Liver (tissue), 9 donors: Measurements from ENCODE around the gene CREB5. TPM values are rescaled to one million over a fixed set of nuclear protein-coding genes. Genes with fewer than 3 reads are reported as not detected.

Experiments
- DNase-seq: peaks from one replicate; pipeline ENCODE4 v3.0.0-alpha.2; 2017; ENCODE audit warnings: low spot score
- H3K27ac ChIP-seq, 2 donors: one replicate each; pipeline ENCODE4 v1.7.0; 2013; ENCODE audit warnings: inconsistent platforms in 2 of 2, low read length in 2 of 2, control low read depth in 1 of 2, low read depth in 1 of 2, mild to moderate bottlenecking in 1 of 2
- H3K27me3 ChIP-seq, 4 donors: one replicate each; pipeline versions ENCODE4 v1.6.1 to v1.7.0; 2013; ENCODE audit warnings: low read length in 3 of 4, inconsistent platforms in 1 of 4, mild to moderate bottlenecking in 1 of 4, moderate library complexity in 1 of 4; ENCODE audit not compliant: control insufficient read depth in 4 of 4, insufficient read depth in 4 of 4
- H3K36me3 ChIP-seq, 4 donors: one replicate each; pipeline versions ENCODE4 v1.6.1 to v1.7.0; 2013; ENCODE audit warnings: low read length in 3 of 4, mild to moderate bottlenecking in 3 of 4, low read depth in 1 of 4, moderate library complexity in 1 of 4; ENCODE audit not compliant: control insufficient read depth in 4 of 4, insufficient read depth in 3 of 4
- H3K4me1 ChIP-seq, 4 donors: one replicate each; pipeline versions ENCODE4 v1.6.1 to v1.7.0; 2013; ENCODE audit warnings: low read length in 3 of 4, mild to moderate bottlenecking in 3 of 4, moderate library complexity in 1 of 4; ENCODE audit not compliant: control insufficient read depth in 4 of 4, insufficient read depth in 4 of 4
- H3K4me3 ChIP-seq, 3 donors: one replicate each; pipeline versions ENCODE4 v1.6.1 to v1.7.0; 2013; ENCODE audit warnings: low read length in 3 of 3, control low read depth in 1 of 3, low read depth in 1 of 3, mild to moderate bottlenecking in 1 of 3
- H3K9ac ChIP-seq, 2 donors: one replicate each; pipeline ENCODE4 v1.7.0; 2013; ENCODE audit warnings: low read length in 2 of 2, mild to moderate bottlenecking in 2 of 2, moderate library complexity in 2 of 2, control low read depth in 1 of 2, low read depth in 1 of 2
- H3K9me3 ChIP-seq, 4 donors: one replicate each; pipeline versions ENCODE4 v1.6.1 to v1.7.0; 2013; ENCODE audit warnings: low read length in 3 of 4; ENCODE audit not compliant: control insufficient read depth in 4 of 4
- ATF3 ChIP-seq: IDR thresholded peaks from 2 replicates; pipeline ENCODE4 v1.6.1; 2016; ENCODE audit warnings: antibody characterized with exemption
- CTCF ChIP-seq: fragments of 150-350 bp; IDR thresholded peaks from 2 replicates; pipeline ENCODE4 v1.5.1; 2017; ENCODE audit warnings: improper control_type of control experiment, low read depth, low read length; ENCODE audit not compliant: missing input control
- EGR1 ChIP-seq, 2 donors: IDR thresholded peaks; 2 replicates each; pipeline ENCODE4 v1.6.1; 2016 to 2018; ENCODE audit warnings: antibody characterized with exemption in 2 of 2, low read depth in 2 of 2
- FOXA1 ChIP-seq: IDR thresholded peaks from 2 replicates; pipeline ENCODE4 v1.6.1; 2016; ENCODE audit warnings: antibody characterized with exemption
- FOXA2 ChIP-seq: IDR thresholded peaks from 2 replicates; pipeline ENCODE4 v1.6.1; 2016; ENCODE audit warnings: antibody characterized with exemption
- GABPA ChIP-seq, 2 donors: IDR thresholded peaks in 1 of 2; conservative IDR thresholded peaks in 1 of 2; 2 replicates each; pipeline ENCODE4 v1.6.1; 2016; ENCODE audit warnings: antibody characterized with exemption in 2 of 2, mild to moderate bottlenecking in 1 of 2, moderate library complexity in 1 of 2
- HNF4A ChIP-seq, 2 donors: conservative IDR thresholded peaks; 2 replicates each; pipeline ENCODE4 v1.6.1; 2016; ENCODE audit warnings: antibody characterized with exemption in 2 of 2, mild to moderate bottlenecking in 2 of 2
- HNF4G ChIP-seq: IDR thresholded peaks from 2 replicates; pipeline ENCODE4 v1.6.1; 2016; ENCODE audit warnings: antibody characterized with exemption
- JUND ChIP-seq, 2 donors: IDR thresholded peaks; 2 replicates each; pipeline ENCODE4 v1.6.1; 2016; ENCODE audit warnings: antibody characterized with exemption in 2 of 2
- MAX ChIP-seq: IDR thresholded peaks from 2 replicates; pipeline ENCODE4 v1.6.1; 2016; ENCODE audit warnings: antibody characterized with exemption
- NR2F2 ChIP-seq: IDR thresholded peaks from 2 replicates; pipeline ENCODE4 v1.6.1; 2016; ENCODE audit warnings: antibody characterized with exemption
- RAD21 ChIP-seq, 2 donors: IDR thresholded peaks; 2 replicates each; pipeline ENCODE4 v1.6.1; 2016; ENCODE audit warnings: antibody characterized with exemption in 2 of 2, mild to moderate bottlenecking in 2 of 2
- SP1 ChIP-seq: IDR thresholded peaks from 2 replicates; pipeline ENCODE4 v1.6.1; 2018; ENCODE audit warnings: antibody characterized with exemption, mild to moderate bottlenecking
- TAF1 ChIP-seq: conservative IDR thresholded peaks from 2 replicates; pipeline ENCODE4 v1.6.1; 2016; ENCODE audit warnings: antibody characterized with exemption, mild to moderate bottlenecking
- YY1 ChIP-seq: IDR thresholded peaks from 2 replicates; pipeline ENCODE4 v1.6.1; 2016; ENCODE audit warnings: antibody characterized with exemption, mild to moderate bottlenecking
- ZBTB33 ChIP-seq: IDR thresholded peaks from 2 replicates; pipeline ENCODE4 v1.6.1; 2016; ENCODE audit warnings: antibody characterized with exemption
- WGBS: extraction: QIAGEN DNeasy Blood & Tissue Kit; methylation state at CpG from one replicate; pipeline ENCODE4 v1.1.7; 2013; 5-methylcytosine and 5-hydroxymethylcytosine counted together
- polyA plus RNA-seq, 2 donors: library from polyadenylated mRNA; stranded (reverse) in 1 of 2; unstranded in 1 of 2; fragments of 200-250 nt in 1 of 2; fragments of >200 nt in 1 of 2; fragmentation: Nextera tagmentation in 1 of 2; extraction: Ambion mirVana in 1 of 2; gene quantifications; one replicate each; pipeline versions ENCODE4 v1.2.1 to v1.2.3, GENCODE V29; 2013 to 2015
- total RNA-seq, 2 donors: library from RNA; depleted of rRNA; stranded (reverse); fragments of >200 nt; gene quantifications; one replicate each; pipeline ENCODE4 v1.2.3, GENCODE V29; 2014
- donor health status: healthy.
- donor health status: healthy.
- donor health status: healthy.
- donor health status: healthy.
- donor health status: healthy.

CREB5 gene
- total and polyA plus RNA-seq, 4 donors = 0.25 to 0.92 (median 0.67) TPM

- WGBS = 79% methylated on average over 4 of the region's 4 CpGs
- DNase-seq = no peak
- Histone ChIP-seq H3K27ac (no peak overlapping the region), H3K9me3 (no peaks in the 10 kb centered on the region), H3K36me3 (no peaks in the 10 kb centered on the region), H3K27me3 (peaks cover 0 to 4% (median 0%) of the 10 kb centered on the region in 4 donors), H3K9ac (no peak overlapping the region), H3K4me1 (peaks cover 0 to 2% (median 0%) of the 10 kb centered on the region in 4 donors), H3K4me3 (no peak overlapping the region)
- TF ChIP-seq YY1 (no peak), SP1 (no peak), ATF3 (no peak), CTCF (no peak), EGR1 (IDR thresholded peaks at IDR 0.05; ENCODE audit: low read depth in 2 of 2) (no peak), NR2F2 (no peak), GABPA (IDR thresholded peaks at IDR 0.05 in 1 of 2, conservative IDR thresholded peaks at IDR 0.05 in 1 of 2) (no peak), ZBTB33 (no peak), FOXA1 (no peak), HNF4G (no peak), RAD21 (IDR thresholded peaks at IDR 0.05) (no peak), TAF1 (no peak)
These were observed 275.2 kb downstream of the CREB5 start for GRCh38 chr7:28687537-28687936.

GRCh38 chr7:28688174-28688573 lies 275.9 kb downstream of the CREB5 start:
- TF ChIP-seq FOXA2 = no peak
- TF ChIP-seq FOXA1 = no peak
- no peak for TF ChIP-seq JUND (IDR thresholded peaks at IDR 0.05)
- no peak for TF ChIP-seq HNF4A (conservative IDR thresholded peaks at IDR 0.05)
- TF ChIP-seq ZBTB33 = no peak
- TF ChIP-seq CTCF = no peak
- TF ChIP-seq MAX = no peak

More at GRCh38 chr7:28688174-28688573, 275.9 kb downstream of the CREB5 start:
- Histone ChIP-seq H3K4me1 (no peaks in the 10 kb centered on the region), H3K9ac (no peak overlapping the region), H3K4me3 (no peak overlapping the region), H3K36me3 (no peaks in the 10 kb centered on the region), H3K27ac (no peak overlapping the region), H3K9me3 (no peaks in the 10 kb centered on the region), H3K27me3 (peaks cover 0 to 4% (median 0%) of the 10 kb centered on the region in 4 donors)
- no peak for DNase-seq
- 89% methylated on average over 2 of the region's 2 CpGs for WGBS
